ENCODE measurements around the gene CCDC183.

DNA sequence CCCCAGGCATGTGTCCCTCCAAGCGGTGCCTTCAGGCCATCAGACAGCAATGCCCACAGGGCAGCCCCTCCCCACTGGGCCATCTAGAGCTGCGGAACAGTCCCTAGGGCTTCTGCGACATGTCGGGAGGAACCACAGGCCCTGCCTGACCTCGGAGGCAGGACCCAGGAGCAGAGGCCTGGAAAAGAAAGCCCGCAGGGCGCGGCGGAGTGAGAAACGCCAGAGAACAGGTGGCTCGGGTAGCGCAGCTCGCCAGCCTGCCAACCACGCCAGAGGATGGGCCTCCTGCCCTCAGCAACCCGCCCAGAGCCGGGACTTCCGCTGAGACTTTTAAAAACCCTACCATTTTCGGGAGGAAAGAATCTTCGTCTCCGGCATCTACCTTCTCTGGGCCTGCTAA, 38.8 kb upstream of the CCDC183 start:
- TF ChIP-seq, protein P1, sequence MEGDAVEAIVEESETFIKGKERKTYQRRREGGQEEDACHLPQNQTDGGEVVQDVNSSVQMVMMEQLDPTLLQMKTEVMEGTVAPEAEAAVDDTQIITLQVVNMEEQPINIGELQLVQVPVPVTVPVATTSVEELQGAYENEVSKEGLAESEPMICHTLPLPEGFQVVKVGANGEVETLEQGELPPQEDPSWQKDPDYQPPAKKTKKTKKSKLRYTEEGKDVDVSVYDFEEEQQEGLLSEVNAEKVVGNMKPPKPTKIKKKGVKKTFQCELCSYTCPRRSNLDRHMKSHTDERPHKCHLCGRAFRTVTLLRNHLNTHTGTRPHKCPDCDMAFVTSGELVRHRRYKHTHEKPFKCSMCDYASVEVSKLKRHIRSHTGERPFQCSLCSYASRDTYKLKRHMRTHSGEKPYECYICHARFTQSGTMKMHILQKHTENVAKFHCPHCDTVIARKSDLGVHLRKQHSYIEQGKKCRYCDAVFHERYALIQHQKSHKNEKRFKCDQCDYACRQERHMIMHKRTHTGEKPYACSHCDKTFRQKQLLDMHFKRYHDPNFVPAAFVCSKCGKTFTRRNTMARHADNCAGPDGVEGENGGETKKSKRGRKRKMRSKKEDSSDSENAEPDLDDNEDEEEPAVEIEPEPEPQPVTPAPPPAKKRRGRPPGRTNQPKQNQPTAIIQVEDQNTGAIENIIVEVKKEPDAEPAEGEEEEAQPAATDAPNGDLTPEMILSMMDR (IDR thresholded peaks at IDR 0.05; ENCODE audit: low read length) = no peak
- TF ChIP-seq EZH2 (IDR thresholded peaks at IDR 0.05; ENCODE audit: borderline replicate concordance, low read length) = no peak
